Stimulated activated CD4-positive, alpha-beta T cell treated with anti-CD3 and anti-CD28 coated beads, Interleukin-1b, Interleukin-23, amount 100 ng/mL, for 4 hours (primary cell): ENCODE measurements around the gene CHKA.

Experiments used
- DNase-seq, 2 donors: peaks; one replicate each; pipeline ENCODE4 v3.0.0-alpha.2; 2020; ENCODE audit warnings: low read depth in 2 of 2

Gene CHKA

GRCh38 chr11:68033708-68034045 is 87.5 kb downstream of the CHKA start:
- DNase-seq: no peak

DNA sequence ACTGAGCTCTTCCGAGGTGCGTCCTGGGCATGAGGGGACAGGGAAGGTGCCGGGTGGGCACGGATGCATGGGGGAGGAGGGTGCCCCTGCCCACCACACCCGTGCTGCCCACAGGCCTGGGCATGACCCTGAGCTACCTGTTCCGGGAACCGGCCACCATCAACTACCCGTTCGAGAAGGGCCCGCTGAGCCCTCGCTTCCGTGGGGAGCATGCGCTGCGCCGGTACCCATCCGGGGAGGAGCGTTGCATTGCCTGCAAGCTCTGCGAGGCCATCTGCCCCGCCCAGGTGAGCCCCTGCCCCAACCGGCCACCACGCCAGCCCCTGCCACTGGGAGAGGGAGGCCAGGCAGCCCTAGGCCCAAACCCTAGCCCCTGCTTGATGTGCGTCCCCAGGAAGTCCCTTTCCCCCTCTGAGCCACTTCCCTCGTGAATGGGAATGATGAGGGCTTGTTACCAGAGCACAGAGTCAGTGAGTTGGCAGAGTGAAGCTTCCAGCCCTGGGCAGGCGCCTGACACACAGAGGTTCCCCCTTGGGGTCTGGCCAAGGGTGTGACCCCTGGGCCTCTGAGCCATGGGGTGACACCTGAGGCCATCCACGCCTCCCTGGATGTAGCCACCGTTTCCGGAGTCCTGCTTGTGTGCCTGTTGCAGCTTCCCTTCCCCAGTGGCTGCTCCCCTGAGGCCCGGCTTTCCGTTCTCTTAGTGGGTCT is 88.0 kb downstream of the CHKA start:
- DNase-seq: no peak

GRCh38 chr11:68032003-68032402 is 89.2 kb downstream of the CHKA start:
- no peak for DNase-seq

- DNase-seq: no peak
These were observed 90.1 kb downstream of the CHKA start for GRCh38 chr11:68031144-68031464.

- peak; percentile 94 to 97 for DNase-seq
These were observed 90.7 kb downstream of the CHKA start, which contains the start of gene NDUFS8 for GRCh38 chr11:68030318-68031143. TSS of gene NDUFS8 (plus strand) at chr11:68030681. CDS start at chr11:68032152, 1,471 bp downstream.

DNA sequence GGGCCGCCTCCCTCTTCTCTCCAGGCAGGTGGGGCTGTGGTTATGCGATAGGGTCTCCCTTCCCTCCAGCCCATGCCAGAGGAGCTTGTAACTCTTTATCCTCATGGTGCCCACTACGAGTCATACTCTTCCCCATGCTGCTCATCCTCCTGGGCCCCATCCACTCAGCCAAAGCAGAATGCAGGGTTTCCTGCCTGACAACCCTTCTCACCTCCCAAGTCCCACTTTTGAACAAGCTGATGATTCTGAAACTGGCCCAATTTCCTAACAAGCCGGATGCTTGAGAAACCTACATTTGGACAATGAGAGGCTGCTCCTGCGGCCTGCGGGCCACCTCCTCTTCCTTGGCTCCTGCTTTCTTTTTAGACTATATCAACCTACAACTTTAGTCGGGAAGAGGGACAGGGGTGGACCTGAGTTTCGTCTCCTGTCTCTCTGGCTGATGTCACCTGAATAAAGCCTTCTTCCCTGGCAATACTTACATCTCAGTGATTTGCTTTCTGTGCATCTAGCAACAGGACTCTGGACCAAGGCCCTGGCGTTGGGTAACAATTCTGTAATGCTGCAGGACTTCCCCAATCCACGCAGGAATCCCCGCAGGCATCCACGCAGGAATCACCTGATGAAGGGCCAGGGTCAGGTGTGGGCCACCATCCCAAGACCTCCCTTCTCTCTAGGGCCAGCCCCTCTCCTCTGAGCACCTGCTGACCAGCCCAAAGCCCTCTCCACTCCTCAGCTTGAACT is 92.2 kb downstream of the CHKA start:
- no peak for DNase-seq

DNA sequence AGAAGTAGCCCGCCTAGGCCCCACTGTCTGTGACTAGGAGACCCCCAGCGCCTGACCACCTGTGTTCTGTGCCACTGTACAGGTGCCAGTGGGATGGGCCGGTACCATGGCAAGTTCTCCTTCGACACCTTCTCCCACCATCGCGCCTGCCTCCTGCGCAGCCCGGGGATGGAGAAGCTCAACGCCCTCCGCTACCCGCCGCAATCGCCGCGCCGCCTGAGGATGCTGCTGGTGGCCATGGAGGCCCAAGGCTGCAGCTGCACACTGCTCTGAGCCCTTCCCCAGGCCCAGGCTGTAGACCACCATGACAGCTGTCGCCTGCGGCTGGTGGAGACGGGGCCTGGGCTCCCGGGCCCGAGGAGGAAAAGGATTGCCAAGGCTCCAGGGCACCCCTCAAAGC is 93.5 kb downstream of the CHKA start:
- DNase-seq: no peak

GRCh38 chr11:68026391-68027105 is 94.6 kb downstream of the CHKA start:
- no peak for DNase-seq

GRCh38 chr11:68025047-68025446 is 96.1 kb downstream of the CHKA start:
- no peak for DNase-seq

GRCh38 chr11:68024508-68024907 is 96.7 kb downstream of the CHKA start:
- no peak for DNase-seq

DNA sequence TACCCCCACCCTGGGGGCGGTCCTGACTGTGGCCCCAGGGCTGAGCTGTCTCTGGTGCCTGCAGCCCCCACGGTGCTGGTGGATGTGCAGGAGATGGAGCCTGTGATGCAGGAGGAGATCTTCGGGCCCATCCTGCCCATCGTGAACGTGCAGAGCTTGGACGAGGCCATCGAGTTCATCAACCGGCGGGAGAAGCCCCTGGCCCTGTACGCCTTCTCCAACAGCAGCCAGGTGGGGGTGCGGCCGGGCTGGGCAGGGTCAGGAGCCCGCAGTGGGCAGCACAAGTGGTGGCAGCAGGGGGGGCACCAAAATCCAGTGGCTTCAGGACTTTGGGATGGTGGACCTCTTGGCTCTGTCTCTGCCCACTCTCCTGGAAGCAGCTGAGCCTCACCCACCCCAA is 98.7 kb downstream of the CHKA start:
- no peak for DNase-seq

- no peak for DNase-seq
These were observed 99.9 kb downstream of the CHKA start for GRCh38 chr11:68021167-68021787.

DNA sequence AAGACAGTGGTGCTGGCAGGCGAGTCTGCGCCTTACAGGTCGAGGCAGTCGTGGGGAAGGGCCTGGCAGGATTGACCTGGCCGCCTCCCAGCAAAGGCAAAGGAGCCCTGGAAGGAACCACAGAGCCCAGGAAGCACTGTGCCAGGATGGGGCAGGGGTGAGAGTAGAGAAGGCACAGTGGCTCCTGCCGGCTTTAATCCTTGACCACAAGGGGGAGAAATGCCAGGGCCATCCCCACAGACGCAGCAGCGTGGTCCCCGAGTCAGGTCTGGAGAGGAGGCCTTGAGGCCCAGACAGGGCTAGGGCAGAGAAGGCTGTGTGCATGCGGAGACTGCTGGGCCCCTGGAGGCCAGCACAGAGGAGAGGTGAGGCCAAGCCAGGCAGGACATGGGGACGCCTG is 100.6 kb downstream of the CHKA start:
- no peak for DNase-seq

DNA sequence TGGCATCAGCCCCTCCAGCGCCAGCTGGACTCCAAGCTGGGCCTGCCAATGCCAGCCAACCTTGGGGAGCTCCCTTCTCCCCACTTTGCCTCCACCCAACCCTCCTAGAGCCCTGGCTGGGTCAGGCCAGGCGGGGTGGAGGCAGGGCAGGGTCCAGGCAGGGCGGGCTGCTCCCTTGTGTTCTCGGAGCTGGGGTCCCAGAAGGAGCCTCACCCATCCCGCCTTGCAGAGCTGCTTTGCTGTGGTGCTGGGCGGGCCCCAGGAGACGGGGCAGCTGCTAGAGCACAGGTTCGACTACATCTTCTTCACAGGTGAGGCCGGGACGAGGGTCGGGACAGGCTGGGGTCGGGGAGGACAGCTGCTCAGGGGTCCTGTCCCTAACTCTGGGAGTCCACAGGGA is 101.7 kb downstream of the CHKA start:
- no peak for DNase-seq

GRCh38 chr11:68018730-68019190 is 102.4 kb downstream of the CHKA start:
- no peak for DNase-seq

DNA sequence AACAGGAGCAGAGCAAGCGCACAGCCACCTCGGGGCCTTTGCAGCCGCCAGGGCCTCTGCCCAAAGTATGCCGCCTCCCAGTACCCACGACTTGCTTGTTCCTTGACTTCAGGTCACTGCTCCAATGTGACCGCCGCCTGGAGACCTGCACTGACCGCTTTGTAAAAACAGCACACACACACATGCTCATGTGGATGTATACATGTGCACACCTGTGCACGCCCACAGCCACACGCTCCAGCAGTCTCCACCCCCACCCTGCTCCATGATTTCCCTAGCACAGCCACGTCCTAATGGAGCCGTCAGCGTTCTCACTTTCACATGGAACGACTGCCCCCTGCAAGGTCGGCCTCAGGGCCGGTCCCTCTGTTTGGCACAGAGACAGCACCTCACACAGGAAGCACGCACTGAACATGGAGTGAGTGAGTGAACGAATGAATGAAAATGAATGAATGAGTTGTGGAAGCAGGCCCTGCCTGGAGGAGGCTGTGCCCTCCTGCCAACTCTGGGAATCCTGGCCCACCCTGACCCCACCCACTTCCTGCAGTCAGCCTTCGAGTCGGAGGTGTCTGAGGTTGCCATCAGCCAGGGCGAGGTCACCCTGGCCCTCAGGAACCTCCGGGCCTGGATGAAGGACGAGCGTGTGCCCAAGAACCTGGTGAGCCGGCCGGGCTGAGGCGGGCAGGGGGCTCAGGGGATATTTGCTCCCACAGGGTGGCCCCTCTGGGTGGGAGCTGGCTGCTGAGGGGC is 103.0 kb downstream of the CHKA start:
- DNase-seq: no peak

DNA sequence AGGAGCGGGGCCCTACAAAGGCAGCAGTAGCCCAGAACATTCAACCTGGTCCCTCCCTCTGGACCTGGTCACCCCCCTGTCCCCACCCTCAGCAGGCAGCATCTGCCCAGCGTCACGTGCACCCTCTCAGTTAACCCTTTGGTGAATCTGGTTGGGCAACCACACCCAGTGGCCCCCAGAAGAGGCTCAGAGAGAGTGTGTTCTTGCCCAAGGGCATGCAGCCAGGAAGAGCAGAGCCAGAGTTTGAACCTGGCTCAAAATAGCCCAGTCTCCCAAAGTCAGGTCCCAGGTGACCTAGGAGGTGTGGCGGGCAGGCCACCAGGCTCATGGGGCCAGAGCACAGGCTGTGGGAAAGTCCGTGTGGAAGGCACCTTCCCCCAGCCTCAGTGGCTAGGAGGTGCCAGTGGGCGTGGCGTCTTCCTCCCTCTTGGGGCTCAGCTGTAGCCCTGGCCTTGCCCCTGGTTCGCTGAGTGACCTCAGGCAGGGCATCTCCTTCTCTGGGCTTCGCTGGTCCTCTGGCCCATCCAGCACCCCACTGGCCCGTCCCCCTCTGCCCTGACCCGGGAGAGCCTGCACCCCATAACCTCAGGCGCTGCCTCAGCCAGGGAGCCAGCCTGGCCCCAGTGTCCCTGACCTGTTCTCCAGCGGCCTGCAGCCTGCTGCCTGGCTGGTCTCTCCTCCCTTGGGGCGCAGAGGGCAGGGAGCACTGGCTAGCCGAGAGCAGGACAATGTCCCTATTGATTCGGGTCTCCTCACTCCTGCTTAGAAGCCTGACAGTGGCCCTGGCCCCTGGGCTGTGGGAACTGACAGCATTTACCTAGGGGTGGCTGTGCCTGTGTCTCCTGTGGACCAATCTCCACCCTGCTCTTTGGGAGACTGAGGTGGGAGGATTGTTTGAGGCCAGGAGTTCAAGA is 104.0 kb downstream of the CHKA start:
- no peak for DNase-seq

GRCh38 chr11:68016161-68016903 is 104.9 kb downstream of the CHKA start:
- DNase-seq: no peak

GRCh38 chr11:68015467-68015866 is 105.7 kb downstream of the CHKA start:
- no peak for DNase-seq
